K562 treated with DMSO at 1 percent for 4 hours (cell line): ENCODE results near the gene TRIM39. TPM values are rescaled to one million over a fixed set of nuclear protein-coding genes. Genes with fewer than 3 reads are reported as not detected.

ENCODE experiments used
- total RNA-seq: library from RNA; unstranded; fragments of 300-600 nt; gene quantifications from 2 replicates; pipeline ENCODE4 v1.2.3, GENCODE V29; 2022; ENCODE audit not compliant: insufficient read depth

TRIM39 gene
- total RNA-seq = 6.6 and 13.8 TPM in 2 replicates

DNA sequence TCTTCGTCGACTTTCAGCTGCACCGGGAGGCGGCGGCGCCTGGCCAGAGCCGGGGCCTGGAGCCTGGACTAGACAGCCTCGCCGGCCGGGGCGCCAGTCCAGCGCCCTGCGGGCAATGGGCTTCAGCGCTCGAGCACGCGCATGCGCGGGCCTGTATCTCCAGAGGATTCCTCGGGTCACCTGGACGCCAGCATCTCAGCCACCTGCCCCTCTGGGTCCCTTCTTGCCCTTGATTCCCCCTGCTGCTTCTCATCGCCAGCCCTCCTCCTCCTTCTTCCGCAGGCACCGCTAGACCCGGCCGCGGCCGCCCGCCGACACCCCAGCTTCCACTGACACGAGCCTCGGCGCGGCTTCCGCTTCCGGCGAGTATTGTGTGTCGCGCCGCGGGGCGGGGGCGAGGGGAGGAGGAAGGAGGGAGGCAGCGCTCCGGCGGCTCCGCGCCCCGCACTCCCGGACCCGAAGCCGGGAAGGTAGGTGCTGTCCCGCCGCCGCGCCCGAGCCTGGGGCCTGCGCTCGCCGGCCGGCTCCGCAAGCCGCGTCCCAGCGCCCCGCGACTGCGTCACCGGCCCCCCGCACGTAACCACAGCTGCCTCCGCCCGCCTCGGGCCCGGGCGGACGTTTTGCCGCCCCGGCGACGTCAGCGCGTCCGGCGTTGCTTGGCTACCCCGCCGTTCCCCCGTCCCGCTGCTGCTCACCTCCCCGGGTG lies at the start of gene TRIM39:
TSS of gene TRIM39 (plus strand) at position 402 of the 706 bp plus-strand sequence. CDS start 2,391 bp downstream, outside the sequence.

DNA sequence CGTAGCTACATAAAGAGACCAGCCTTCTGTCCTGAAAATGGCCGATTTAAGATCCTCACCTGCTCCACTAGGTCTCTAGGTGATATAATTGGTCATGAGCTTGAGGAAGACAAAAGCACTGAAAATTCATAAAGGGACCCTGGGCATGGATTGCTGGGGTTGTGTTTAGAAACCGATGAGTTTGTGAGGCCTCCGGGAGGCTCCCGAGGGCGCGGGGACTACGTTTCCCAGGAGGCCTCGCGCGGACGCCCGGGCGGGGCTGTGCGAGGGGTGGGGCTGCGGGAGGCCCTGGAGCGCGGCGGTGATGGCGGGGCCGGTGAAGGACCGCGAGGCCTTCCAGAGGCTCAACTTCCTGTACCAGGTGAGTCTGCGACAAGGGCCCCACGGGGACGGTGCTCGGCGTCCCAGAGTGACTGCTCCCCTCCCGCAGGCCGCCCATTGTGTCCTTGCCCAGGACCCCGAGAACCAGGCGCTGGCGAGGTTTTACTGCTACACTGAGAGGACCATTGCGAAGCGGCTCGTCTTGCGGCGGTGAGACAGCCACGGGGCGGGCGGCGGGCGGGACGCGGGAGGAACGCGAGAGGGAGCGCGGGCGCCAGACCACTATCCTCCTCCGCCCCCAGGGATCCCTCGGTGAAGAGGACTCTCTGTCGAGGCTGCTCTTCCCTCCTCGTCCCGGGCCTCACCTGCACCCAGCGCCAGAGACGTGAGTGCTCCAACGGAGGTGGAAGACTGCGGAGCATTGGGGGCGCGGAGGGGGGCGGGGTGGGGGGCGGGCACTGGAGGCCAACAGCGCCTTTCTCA lies 18.3 kb downstream of the TRIM39 start, which contains the start of gene RPP21:
TSS of gene RPP21 (plus strand) at position 289 of the 804 bp plus-strand sequence. CDS start at position 305, 16 bp downstream.

Other genes with a start within 250 kb of the TRIM39 start
- not detected in 2 replicates for gene TRIM31, start 213.8 kb upstream of the TRIM39 start, total RNA-seq
- gene TRIM40, start 190.8 kb upstream of the TRIM39 start, total RNA-seq = not detected in 2 replicates
- not detected in 2 replicates for gene TRIM10, start 165.7 kb upstream of the TRIM39 start, total RNA-seq
- gene TRIM15, start 163.4 kb upstream of the TRIM39 start, total RNA-seq = not detected in 2 replicates
- gene TRIM26, start 113.5 kb upstream of the TRIM39 start, total RNA-seq = 6.4 and 8.7 TPM in 2 replicates
- 194 and 243 TPM in 2 replicates for gene RPP21, start 18.2 kb downstream of the TRIM39 start, total RNA-seq
- 110 and 121 TPM in 2 replicates for gene HLA-E, start 162.6 kb downstream of the TRIM39 start, total RNA-seq
- 41.6 and 44.0 TPM in 2 replicates for gene GNL1, start 229.6 kb downstream of the TRIM39 start, total RNA-seq
- 7.8 and 8.7 TPM in 2 replicates for gene PRR3, start 230.4 kb downstream of the TRIM39 start, total RNA-seq
- 87.2 and 92.7 TPM in 2 replicates for gene ABCF1, start 244.5 kb downstream of the TRIM39 start, total RNA-seq